HG03378 (cell line): ENCODE results near the gene ANXA2R.
A peak's percentile ranks its signal among the peaks of the same experiment; 100 is the strongest.
"Not testable (repeated sequence)": the region's sequence is repeated elsewhere in the genome, so short reads cannot be mapped to it uniquely, and the experiment has no call there.

Experiments used
- ATAC-seq: cut with Tn5 transposase; IDR thresholded peaks from one replicate; pipeline ENCODE4 v1.9.1; 2021; ENCODE audit warnings: mild to moderate bottlenecking, moderate library complexity; ENCODE audit not compliant: unreplicated experiment

ANXA2R gene, protein sequence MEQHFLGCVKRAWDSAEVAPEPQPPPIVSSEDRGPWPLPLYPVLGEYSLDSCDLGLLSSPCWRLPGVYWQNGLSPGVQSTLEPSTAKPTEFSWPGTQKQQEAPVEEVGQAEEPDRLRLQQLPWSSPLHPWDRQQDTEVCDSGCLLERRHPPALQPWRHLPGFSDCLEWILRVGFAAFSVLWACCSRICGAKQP

GRCh38 chr5:43040287-43041098 lies at the start of gene ANXA2R:
Gene ANXA2R, minus strand, starts transcription at chr5:43040319. Its CDS starts 273 bp downstream, at chr5:43040046.
- ATAC-seq, result peak; percentile 37

GRCh38 chr5:43086118-43086908 lies 46.2 kb upstream of the ANXA2R start:
- not testable (repeated sequence) for ATAC-seq

- no peak for ATAC-seq
These were observed 45.3 kb upstream of the ANXA2R start for GRCh38 chr5:43085453-43085852.

- not testable (repeated sequence) for ATAC-seq
These were observed 44.3 kb upstream of the ANXA2R start for GRCh38 chr5:43084468-43084867.

DNA sequence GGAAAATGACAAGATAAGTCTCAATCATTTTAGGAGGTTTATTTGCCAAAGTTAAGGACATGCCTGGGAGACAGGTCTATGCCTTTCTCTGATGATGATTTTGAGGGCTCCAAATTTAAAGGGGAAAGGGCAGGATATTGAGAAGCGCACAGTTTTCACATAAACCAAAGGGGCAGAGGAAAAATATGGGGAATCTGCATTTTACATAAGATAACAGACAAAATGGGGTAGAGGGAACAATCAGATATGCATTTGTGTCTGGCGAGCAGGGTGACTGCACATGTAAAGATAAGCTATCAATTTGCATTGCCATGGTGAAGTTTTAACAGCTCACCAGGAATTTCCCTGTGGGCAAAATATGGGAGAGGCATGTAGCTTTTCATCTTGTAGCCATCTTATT lies 41.2 kb upstream of the ANXA2R start:
- not testable (repeated sequence) for ATAC-seq

GRCh38 chr5:43078956-43079355 lies 38.8 kb upstream of the ANXA2R start:
- ATAC-seq, result no peak

- not testable (repeated sequence) for ATAC-seq
These were observed 37.5 kb upstream of the ANXA2R start for GRCh38 chr5:43077446-43078191.

- no peak for ATAC-seq
These were observed 35.5 kb upstream of the ANXA2R start for GRCh38 chr5:43075319-43076293.

GRCh38 chr5:43074987-43075318 lies 34.8 kb upstream of the ANXA2R start:
- no peak for ATAC-seq

- no peak for ATAC-seq
These were observed 33.8 kb upstream of the ANXA2R start for GRCh38 chr5:43073597-43074546.

DNA sequence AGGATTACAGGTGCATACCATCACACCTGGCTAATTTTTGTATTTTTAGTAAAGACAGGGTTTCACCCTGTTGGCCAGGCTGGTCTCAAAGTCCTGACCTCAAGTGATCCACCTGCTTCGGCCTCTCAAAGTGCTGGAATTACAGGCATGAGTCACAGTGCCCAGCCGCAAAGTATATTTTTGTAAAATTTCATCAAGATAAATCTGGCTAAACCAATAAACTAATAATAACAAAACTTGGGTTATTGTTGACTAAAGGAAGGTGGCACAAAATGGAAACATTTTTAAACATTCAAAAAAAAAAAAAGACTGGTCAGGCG lies 29.2 kb upstream of the ANXA2R start:
- ATAC-seq, result not testable (repeated sequence)

- ATAC-seq, result no peak
These were observed 27.9 kb upstream of the ANXA2R start for GRCh38 chr5:43068037-43068436.

- peak; percentile 41 for ATAC-seq
These were observed 27.0 kb upstream of the ANXA2R start for GRCh38 chr5:43066799-43067741.

DNA sequence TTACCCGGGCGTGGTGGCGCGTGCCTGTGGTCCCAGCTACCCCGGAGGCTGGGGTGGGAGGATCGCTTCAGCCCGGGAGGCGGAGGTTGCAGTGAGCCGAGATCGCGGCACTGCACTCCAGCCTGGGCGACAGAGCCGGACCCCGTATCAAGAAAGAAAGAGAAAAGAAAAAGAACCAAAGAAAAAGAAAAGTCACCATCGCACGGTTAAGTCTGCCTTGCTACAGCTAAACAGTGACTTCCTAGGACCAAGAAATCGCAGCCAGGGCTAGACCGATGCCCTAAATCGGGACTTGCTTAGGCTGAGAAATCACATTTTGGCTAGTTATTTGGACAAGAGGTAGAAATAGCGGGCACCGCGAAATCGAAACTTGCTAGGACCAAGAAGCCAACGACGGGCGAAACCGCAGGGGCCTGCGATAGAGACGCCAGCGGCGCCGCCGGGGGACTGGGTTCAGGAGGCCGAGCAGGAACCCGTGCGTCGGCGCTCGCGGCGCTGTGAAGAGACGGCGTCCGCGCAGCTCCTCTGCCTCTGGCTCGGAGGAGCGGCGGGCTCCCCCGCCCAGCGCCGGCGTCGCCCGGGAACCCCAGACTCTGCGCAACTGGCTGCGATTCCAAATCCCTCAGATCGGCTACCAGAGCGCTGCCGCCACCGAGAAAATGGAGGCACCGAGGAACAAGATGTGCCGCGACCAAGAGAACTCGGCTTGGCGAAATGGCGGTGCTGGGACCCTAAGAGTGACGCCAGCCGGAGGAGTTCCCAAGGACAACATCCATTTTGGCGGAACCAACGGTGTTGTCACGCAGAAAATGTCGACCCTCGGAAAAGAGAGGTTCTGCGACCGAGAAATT lies 26.1 kb upstream of the ANXA2R start:
- ATAC-seq, result peak; percentile 4

- no peak for ATAC-seq
These were observed 25.3 kb upstream of the ANXA2R start for GRCh38 chr5:43065387-43065947.

- no peak for ATAC-seq
These were observed 23.6 kb upstream of the ANXA2R start for GRCh38 chr5:43063721-43064171.
